Adrenal gland (tissue), 5 donors: Measurements from ENCODE around the gene TPM1.

Experiments
- CTCF ChIP-seq, 6 experiments: fragments of 450-650 bp in 4 of 6; fragments of 200-600 bp in 2 of 6; sonication (generic) in 1 of 6; IDR thresholded peaks; 1 replicate in 5 of 6; 2 replicates in 1 of 6; pipeline versions ENCODE4 v1.5.1 to v1.8.0; 2016 to 2021; ENCODE audit warnings: antibody characterized with exemption in 6 of 6, mild to moderate bottlenecking in 2 of 6, moderate library complexity in 1 of 6
- POLR2A ChIP-seq, 2 donors: fragments of 450-650 bp; IDR thresholded peaks; one replicate each; pipeline ENCODE4 v1.6.1; 2017; ENCODE audit warnings: antibody characterized with exemption in 2 of 2, mild to moderate bottlenecking in 2 of 2, moderate library complexity in 1 of 2
- donor health status: DM: no; HTN: no; CAD: no.

- TF ChIP-seq CTCF (IDR thresholded peaks at IDR 0.05) (no peak), POLR2A (IDR thresholded peaks at IDR 0.05) (no peak)
Observed at GRCh38 chr15:63071288-63071909, 28.9 kb downstream of the TPM1 start.
